Endothelial cell of umbilical vein (primary cell): Measurements from ENCODE around the gene C17orf50. TPM values are rescaled to one million over a fixed set of nuclear protein-coding genes. Genes with fewer than 3 reads are reported as not detected.

Experiments
- BruUV-seq: library from RNA; stranded (reverse); fragments of 400-500 nt; replicated peaks from 2 replicates; lab custom pipeline; 2021; lab: Mats Ljungman, UMichigan
- CTCF ChIA-PET: fragments of 300-600, 350-600 bp; sonication (Branson Sonifier 250); formaldehyde crosslinking; loops from one replicate; lab custom pipeline; 2021; ENCODE audit warnings: antibody characterized with exemption, inconsistent platforms; lab: Charles Lee
- POLR2A ChIA-PET: fragments of 300-600, 350-600 bp; sonication (Branson Sonifier 250); formaldehyde crosslinking; loops from one replicate; lab custom pipeline; 2021; ENCODE audit warnings: antibody characterized with exemption, inconsistent platforms; lab: Charles Lee
- DNase-seq: peaks from one replicate; pipeline ENCODE4 v3.0.0-alpha.2; 2011; ENCODE audit warnings: low read depth, low spot score
- FAIRE-seq: peaks from 2 replicates; lab custom pipeline; 2011; peaks lifted over from hg19 to GRCh38; lab: Jason Lieb, UNC
- H2AFZ ChIP-seq: 2 replicates; pipeline ENCODE4 v1.6.0; 2012; ENCODE audit warnings: low read depth, low read length, control low read depth, inconsistent platforms
- H3K27ac ChIP-seq: 2 replicates; pipeline ENCODE4 v1.5.1; 2011; ENCODE audit warnings: low read depth, mild to moderate bottlenecking, control low read depth, low read length, moderate library complexity; ENCODE audit not compliant: insufficient read depth
- H3K27me3 ChIP-seq, 2 experiments: 2 replicates each; pipeline versions ENCODE4 v1.6.0 to v1.6.1; 2011; ENCODE audit warnings: low read length in 2 of 2, mixed read lengths in 1 of 2; ENCODE audit not compliant: control insufficient read depth in 2 of 2, insufficient read depth in 2 of 2
- H3K36me3 ChIP-seq, 2 experiments: 2 replicates in 1 of 2; 3 replicates in 1 of 2; pipeline ENCODE4 v1.5.1; 2011; ENCODE audit warnings: low read length in 2 of 2, mild to moderate bottlenecking in 1 of 2, moderate library complexity in 1 of 2; ENCODE audit not compliant: control insufficient read depth in 2 of 2, insufficient read depth in 2 of 2; ENCODE audit errors: extremely low read depth in 1 of 2
- H3K4me1 ChIP-seq: 3 replicates; pipeline ENCODE4 v1.5.1; 2011; ENCODE audit warnings: mild to moderate bottlenecking, low read length; ENCODE audit not compliant: control insufficient read depth, insufficient read depth; ENCODE audit errors: extremely low read depth
- H3K4me2 ChIP-seq: 2 replicates; pipeline ENCODE4 v1.6.1; 2011; ENCODE audit warnings: low read length, control low read depth, mixed read lengths; ENCODE audit not compliant: insufficient read depth
- H3K4me3 ChIP-seq, 3 experiments: fragments of 200-600 bp in 1 of 3; sonication (generic), shearing (Covaris generic) in 1 of 3; replicated peaks in 1 of 3; 2 replicates each; pipeline ENCODE4 v1.5.1; 2011 to 2016; ENCODE audit warnings: control low read depth in 3 of 3, low read length in 3 of 3, mild to moderate bottlenecking in 2 of 3, inconsistent platforms in 1 of 3, low read depth in 1 of 3, moderate library complexity in 1 of 3; ENCODE audit not compliant: insufficient read depth in 1 of 3
- H3K79me2 ChIP-seq: 2 replicates; pipeline ENCODE4 v1.6.0; 2012; ENCODE audit warnings: low read length, inconsistent platforms; ENCODE audit not compliant: control insufficient read depth, insufficient read depth
- H3K9ac ChIP-seq: replicated peaks from 2 replicates; pipeline ENCODE3; 2011; ENCODE audit warnings: low read length, control low read depth; ENCODE audit not compliant: insufficient read depth; ENCODE audit errors: extremely low read depth
- H3K9me1 ChIP-seq: replicated peaks from 3 replicates; pipeline ENCODE4 v1.6.0; 2011; ENCODE audit warnings: mild to moderate bottlenecking, low read length; ENCODE audit not compliant: control insufficient read depth, insufficient read depth; ENCODE audit errors: extremely low read depth
- H3K9me3 ChIP-seq: replicated peaks from 2 replicates; pipeline ENCODE4 v1.5.1; 2012; ENCODE audit warnings: low read length, inconsistent platforms; ENCODE audit not compliant: control insufficient read depth, insufficient read depth
- H4K20me1 ChIP-seq: replicated peaks from 2 replicates; pipeline ENCODE3; 2011; ENCODE audit warnings: mild to moderate bottlenecking, low read length; ENCODE audit not compliant: control insufficient read depth, insufficient read depth; ENCODE audit errors: extremely low read depth
- CTCF ChIP-seq, 2 donors: IDR thresholded peaks; 1 replicate in 1 of 2; 2 replicates in 1 of 2; pipeline ENCODE4 v1.5.1; 2011; ENCODE audit warnings: low read length in 2 of 2, mild to moderate bottlenecking in 2 of 2, moderate library complexity in 2 of 2, control low read depth in 1 of 2, inconsistent platforms in 1 of 2, low read depth in 1 of 2; ENCODE audit not compliant: insufficient read depth in 1 of 2; ENCODE audit errors: extremely low read depth in 1 of 2
- FOS ChIP-seq: IDR thresholded peaks from 2 replicates; pipeline ENCODE4 v1.6.1; 2011; ENCODE audit warnings: mild to moderate bottlenecking, low read length, moderate library complexity, borderline replicate concordance; ENCODE audit not compliant: insufficient read depth
- GATA2 ChIP-seq: IDR thresholded peaks from 2 replicates; pipeline ENCODE4 v1.7.0; 2011; ENCODE audit warnings: low read depth, mild to moderate bottlenecking, moderate library complexity, mixed read lengths, low read length; ENCODE audit not compliant: insufficient read length, insufficient read depth
- JUN ChIP-seq: IDR thresholded peaks from 2 replicates; pipeline ENCODE4 v1.6.1; 2011; ENCODE audit warnings: borderline replicate concordance, low read depth; ENCODE audit not compliant: insufficient read length, insufficient read depth
- MAX ChIP-seq: IDR thresholded peaks from 2 replicates; pipeline ENCODE4 v1.6.1; 2011; ENCODE audit not compliant: insufficient read depth, insufficient read length
- MYC ChIP-seq: IDR thresholded peaks from one replicate; pipeline ENCODE4 v1.6.1; 2011; ENCODE audit warnings: mild to moderate bottlenecking, low read depth, low read length
- POLR2A ChIP-seq: IDR thresholded peaks from 2 replicates; pipeline ENCODE4 v1.6.1; 2012; ENCODE audit warnings: low read depth, mild to moderate bottlenecking, control low read depth, low read length
- POLR2AphosphoS5 ChIP-seq: IDR thresholded peaks from 2 replicates; pipeline ENCODE4 v1.6.1; 2012; ENCODE audit warnings: low read depth, mild to moderate bottlenecking, control low read depth, low read length, moderate library complexity; ENCODE audit not compliant: insufficient read depth
- dilution Hi-C: fragments of 300-500 bp; cut with MboI; formaldehyde crosslinking; loops from one replicate; pipeline ENCODE4 v1.15.0; 2019; ENCODE audit warnings: low sequenced_read_pairs; ENCODE audit not compliant: extremely low pct_ligation_motif_present
- intact Hi-C: fragments of 100-400 bp; cut with micrococcal nuclease; formaldehyde crosslinking; loops from one replicate; pipeline ENCODE4 v1.10.0; 2022
- polyA plus RNA-seq, 4 experiments: library from polyadenylated mRNA; depleted of rRNA in 3 of 4; stranded (reverse) in 3 of 4; unstranded in 1 of 4; fragments of >200 nt; gene quantifications; 2 replicates each; pipeline versions ENCODE4 v1.2.1 to v1.2.3, GENCODE V29; 2011 to 2012; ENCODE audit warnings: missing spikeins in 1 of 4
- total RNA-seq: library from RNA; stranded (reverse); gene quantifications from 2 replicates; pipeline ENCODE4 v1.2.3, GENCODE V29; 2021

C17orf50 gene
- total and polyA plus RNA-seq, 2 donors (not counting 3 experiments of a cell fraction or from before 2014, with no cell fraction given), result 0.15 TPM; not detected in 1

DNA sequence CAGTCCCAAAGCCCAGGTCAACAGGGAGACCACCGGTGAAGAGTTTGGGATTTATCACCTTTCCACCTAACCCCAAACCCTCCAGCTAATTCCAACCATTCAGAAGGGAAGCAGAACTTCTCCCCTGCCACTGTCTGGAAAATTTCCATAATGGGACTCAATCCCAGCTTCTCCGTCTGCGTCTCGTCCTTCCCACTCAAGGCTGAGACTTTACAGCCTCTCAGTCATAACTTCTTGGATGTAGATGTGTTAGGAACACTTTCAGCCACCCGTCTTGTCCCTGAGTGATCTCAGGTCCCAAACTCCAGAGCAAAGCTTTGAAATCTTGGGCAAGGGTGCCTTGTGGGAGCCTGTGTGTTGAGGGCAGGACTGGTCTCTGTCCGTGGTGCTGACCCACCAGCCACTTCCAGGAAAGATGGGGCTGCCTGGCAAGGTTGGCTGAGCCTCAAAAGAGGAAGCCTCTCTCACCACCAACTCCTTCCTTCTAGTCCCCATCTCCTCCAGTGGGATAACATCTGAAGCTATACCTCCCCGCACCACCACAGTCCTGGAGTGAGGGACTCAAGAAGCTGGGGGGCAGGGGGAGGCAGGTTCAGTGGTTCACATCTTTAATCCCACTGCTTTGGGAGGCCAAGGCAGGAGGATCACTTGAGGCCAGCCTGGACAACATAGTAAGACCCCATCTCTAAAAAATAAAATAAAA lies 16.9 kb upstream of the C17orf50 start:
- intact Hi-C loops, result no loop called here
- dilution Hi-C loops, result loop anchor here (25.0 kb wide), 1 partner anchor 131 kb away; no protein-coding TSS in a partner anchor

More for the DNA sequence above, 16.9 kb upstream of the C17orf50 start:
- no peak overlapping the region for H2AFZ ChIP-seq
- CTCF ChIA-PET, result interaction anchor here (0.9 to 1.5 kb wide), 3 partner anchors 21 to 204 kb away, joined by 4 to 10 read pairs (median 4); no protein-coding TSS in a partner anchor
- H3K79me2 ChIP-seq, result no peaks in the 10 kb centered on the region
- no peak overlapping the region for H3K4me2 ChIP-seq
- no peak for TF ChIP-seq FOS
- TF ChIP-seq MAX, result no peak
- TF ChIP-seq POLR2AphosphoS5, result no peak
- TF ChIP-seq CTCF (IDR thresholded peaks at IDR 0.05; ENCODE audit: extremely low read depth in 1 of 2, insufficient read depth in 1 of 2, low read depth in 1 of 2, low read length in 2 of 2), result no peak
- no peak for TF ChIP-seq GATA2
- no peak for TF ChIP-seq JUN
- TF ChIP-seq MYC, result no peak
- TF ChIP-seq POLR2A, result no peak
- POLR2A ChIA-PET, result no interaction called here
- BruUV-seq, result no TSS peak
- H3K4me3 ChIP-seq, result no peak overlapping the region
- no peaks in the 10 kb centered on the region for H3K9me1 ChIP-seq
- no peaks in the 10 kb centered on the region for H3K4me1 ChIP-seq
- H3K9ac ChIP-seq, result no peak overlapping the region
- H3K9me3 ChIP-seq, result no peaks in the 10 kb centered on the region
- H4K20me1 ChIP-seq, result no peaks in the 10 kb centered on the region
- no peaks in the 10 kb centered on the region for H3K36me3 ChIP-seq
- DNase-seq (peak; percentile 30), FAIRE-seq (no peak)
- no peak overlapping the region for H3K27ac ChIP-seq
- H3K27me3 ChIP-seq, result peaks cover 27 to 37% of the 10 kb centered on the region in 2 experiments
